GM23338 (cell line): ENCODE measurements around the gene IFT74.

Experiments used
- CTCF ChIP-seq, 2 experiments: fragments of 200-600 bp in 1 of 2; sonication (generic) in 1 of 2; conservative IDR thresholded peaks; 2 replicates each; pipeline versions ENCODE4 v1.5.1 to v1.6.1; 2016 to 2017; ENCODE audit warnings: antibody characterized with exemption in 2 of 2, low read depth in 2 of 2, mild to moderate bottlenecking in 2 of 2, moderate library complexity in 1 of 2
- EZH2phosphoT487 ChIP-seq: fragments of 200-600 bp; sonication (generic); IDR thresholded peaks from one replicate; pipeline ENCODE4 v1.8.1; 2018; ENCODE audit warnings: antibody characterized with exemption; ENCODE audit not compliant: unreplicated experiment
- POLR2AphosphoS5 ChIP-seq: IDR thresholded peaks from 2 replicates; pipeline ENCODE4 v1.6.1; 2016; ENCODE audit warnings: antibody characterized with exemption, low read depth
- ZNF114 ChIP-seq: fragments of 250-450 bp; sonication (Bioruptor Pico); IDR thresholded peaks from 2 replicates; pipeline ENCODE4 v1.5.0; 2020; ENCODE audit warnings: mild to moderate bottlenecking, moderate library complexity

GRCh38 chr9:27110181-27110580 lies 154.0 kb downstream of the IFT74 start:
- no peak for TF ChIP-seq ZNF114 (CRISPR knock-in tag)
- TF ChIP-seq CTCF (conservative IDR thresholded peaks at IDR 0.05; ENCODE audit: low read depth in 2 of 2): no peak
- no peak for TF ChIP-seq EZH2phosphoT487
- no peak for TF ChIP-seq POLR2AphosphoS5
